Measurements from ENCODE around the gene CROCC2.
"Not testable (repeated sequence)": the region's sequence is repeated elsewhere in the genome, so short reads cannot be mapped to it uniquely, and the experiment has no call there.

Gene CROCC2

GRCh38 chr2:240967681-240968621, 61.8 kb downstream of the CROCC2 start:
- no peak for DNase-seq (ENCODE audit: low spot score)

- DNase-seq (ENCODE audit: low spot score) = no peak
These were observed 62.8 kb downstream of the CROCC2 start for GRCh38 chr2:240968731-240969624.

GRCh38 chr2:240970104-240970503, 64.0 kb downstream of the CROCC2 start:
- DNase-seq (ENCODE audit: low spot score) = no peak

- DNase-seq (ENCODE audit: low spot score) = no peak
These were observed 64.7 kb downstream of the CROCC2 start for GRCh38 chr2:240970816-240971215.

DNA sequence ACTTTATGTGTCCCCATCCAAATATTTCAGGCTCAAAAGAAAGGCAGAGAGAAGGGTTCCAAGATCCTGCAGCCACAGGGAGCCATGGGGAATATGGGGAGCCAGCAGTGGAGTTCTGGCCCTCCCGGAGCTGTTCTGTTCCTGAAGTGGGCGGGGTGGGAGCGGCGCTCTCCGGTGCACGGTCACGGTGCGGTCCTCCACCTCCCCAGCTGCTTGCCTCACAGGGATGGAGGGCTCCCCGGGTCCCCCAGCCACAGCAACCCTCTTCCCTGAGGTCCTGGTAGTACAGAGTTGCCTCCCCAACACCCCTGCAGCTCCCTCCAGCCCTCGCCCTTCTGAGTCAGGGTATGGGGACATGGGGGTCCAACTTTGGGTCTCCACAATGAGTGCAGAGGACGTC, 66.1 kb downstream of the CROCC2 start:
- no peak for DNase-seq (ENCODE audit: low spot score)

GRCh38 chr2:240972636-240973521, 66.7 kb downstream of the CROCC2 start:
- DNase-seq (ENCODE audit: low spot score) = no peak

GRCh38 chr2:240974771-240975572, 68.8 kb downstream of the CROCC2 start:
- DNase-seq (ENCODE audit: low spot score) = no peak

DNA sequence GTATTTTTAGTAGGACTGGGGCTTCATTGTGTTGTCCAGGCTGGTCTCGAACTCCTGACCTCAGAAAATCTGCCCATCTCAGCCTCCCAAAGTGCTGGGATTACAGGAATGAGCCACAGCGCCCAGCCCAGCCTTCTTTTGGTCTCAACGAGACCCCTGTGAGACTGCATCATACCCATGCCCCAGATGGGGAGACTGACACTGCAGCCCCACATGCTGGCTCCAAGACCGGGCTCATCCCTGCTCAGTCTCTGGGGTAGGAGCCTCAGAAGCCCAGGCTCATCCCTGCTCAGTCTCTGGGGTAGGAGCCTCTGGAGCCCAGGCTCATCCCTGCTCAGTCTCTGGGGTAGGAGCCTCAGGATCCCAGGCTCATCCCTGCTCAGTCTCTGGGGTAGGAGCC, 69.8 kb downstream of the CROCC2 start:
- DNase-seq (ENCODE audit: low spot score) = not testable (repeated sequence)

GRCh38 chr2:240981280-240981679, 75.1 kb downstream of the CROCC2 start:
- no peak for DNase-seq (ENCODE audit: low spot score)

DNA sequence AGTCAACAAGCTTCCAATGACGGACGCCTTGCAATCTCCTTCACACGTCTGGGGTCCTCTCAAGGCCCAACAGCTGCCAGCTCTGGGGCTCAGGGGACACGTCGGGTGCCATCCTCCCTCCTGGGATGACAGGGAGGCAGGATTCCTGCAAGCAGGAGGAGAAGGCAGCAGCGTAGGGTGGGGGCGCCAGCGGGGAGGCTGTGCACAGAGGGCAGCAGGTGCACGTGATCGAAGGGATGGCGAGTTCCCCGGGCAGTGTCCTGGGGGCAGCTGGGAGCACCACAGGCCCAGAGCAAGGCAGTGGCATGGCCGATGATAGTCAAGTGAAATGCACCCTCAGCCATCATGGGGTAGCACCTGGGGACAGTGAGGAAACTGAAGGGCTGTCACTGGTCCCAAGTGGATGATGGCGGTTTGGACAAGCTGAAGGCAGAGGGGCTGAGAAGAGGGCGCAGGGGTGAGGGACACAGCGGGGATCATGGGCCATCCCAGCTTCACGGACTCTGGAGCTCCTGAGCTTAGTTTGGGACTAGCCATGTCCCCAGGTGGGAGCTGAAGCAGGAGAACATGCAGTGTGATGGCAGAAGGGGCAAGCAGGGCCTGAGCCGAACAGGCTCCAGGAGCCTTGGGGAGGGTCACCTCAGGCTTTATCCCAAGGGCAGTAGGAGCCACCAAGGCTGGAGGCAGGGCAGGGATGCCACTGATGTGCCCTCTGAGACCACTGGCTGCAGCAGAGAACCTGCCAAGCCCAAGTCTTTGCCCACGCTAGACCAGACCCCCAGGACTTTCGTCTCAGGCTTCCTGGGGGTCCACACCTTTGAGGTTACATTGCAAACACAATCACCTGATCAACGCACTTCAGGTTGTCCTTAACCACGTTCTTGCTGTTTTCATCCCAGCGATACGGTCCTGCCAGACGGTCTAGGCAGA, 76.0 kb downstream of the CROCC2 start:
- DNase-seq (ENCODE audit: low spot score) = no peak

DNA sequence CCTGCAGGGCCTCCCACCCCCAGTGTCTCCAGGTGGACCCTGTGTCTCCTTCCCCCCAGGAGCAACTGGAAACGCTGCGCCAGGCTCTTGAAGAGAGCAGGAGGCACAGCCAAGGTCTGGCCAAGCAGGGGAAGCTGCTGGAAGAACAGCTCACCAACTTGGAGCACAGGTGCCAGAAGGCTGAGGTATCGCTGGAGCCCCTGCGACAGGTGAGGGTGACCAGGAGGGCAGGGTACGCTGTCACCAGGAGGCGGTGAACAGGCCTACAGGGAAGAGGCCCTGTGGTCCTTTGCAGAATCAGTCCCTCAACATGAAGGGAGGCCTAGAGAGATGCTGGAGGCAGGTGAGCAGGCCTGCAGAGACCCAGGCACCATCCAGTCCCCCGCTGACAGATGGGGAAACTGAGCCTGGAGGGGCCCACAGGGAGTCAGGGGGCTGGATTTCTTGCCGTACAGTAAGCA, 76.7 kb downstream of the CROCC2 start:
- no peak for DNase-seq (ENCODE audit: low spot score)

GRCh38 chr2:240983361-240983995, 77.3 kb downstream of the CROCC2 start:
- no peak for DNase-seq (ENCODE audit: low spot score)

DNA sequence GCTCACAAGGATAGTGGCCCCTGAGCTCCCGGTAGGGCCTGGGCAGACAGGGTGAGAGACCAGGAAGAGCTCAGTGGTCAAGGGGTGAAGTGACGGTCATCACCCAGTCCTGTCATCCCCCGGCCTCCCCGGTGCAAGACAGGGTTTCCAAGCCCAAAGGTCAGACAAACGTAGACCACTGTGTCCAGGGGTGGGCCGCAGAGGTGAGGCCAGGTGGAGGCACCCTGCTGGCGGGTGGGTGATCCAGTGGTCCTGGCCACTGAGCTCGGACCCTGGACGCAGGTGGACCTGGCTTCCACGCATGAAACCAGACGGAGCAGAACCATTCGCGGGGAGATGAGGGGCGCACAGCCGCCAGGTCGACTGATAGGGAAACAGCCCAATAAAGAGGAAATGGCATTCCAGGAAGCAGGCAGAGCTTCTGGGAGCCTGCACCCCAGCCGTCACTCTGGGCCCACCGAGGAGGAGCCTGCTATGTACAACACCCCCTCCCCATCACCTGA, 77.9 kb downstream of the CROCC2 start:
- no peak for DNase-seq (ENCODE audit: low spot score)

DNA sequence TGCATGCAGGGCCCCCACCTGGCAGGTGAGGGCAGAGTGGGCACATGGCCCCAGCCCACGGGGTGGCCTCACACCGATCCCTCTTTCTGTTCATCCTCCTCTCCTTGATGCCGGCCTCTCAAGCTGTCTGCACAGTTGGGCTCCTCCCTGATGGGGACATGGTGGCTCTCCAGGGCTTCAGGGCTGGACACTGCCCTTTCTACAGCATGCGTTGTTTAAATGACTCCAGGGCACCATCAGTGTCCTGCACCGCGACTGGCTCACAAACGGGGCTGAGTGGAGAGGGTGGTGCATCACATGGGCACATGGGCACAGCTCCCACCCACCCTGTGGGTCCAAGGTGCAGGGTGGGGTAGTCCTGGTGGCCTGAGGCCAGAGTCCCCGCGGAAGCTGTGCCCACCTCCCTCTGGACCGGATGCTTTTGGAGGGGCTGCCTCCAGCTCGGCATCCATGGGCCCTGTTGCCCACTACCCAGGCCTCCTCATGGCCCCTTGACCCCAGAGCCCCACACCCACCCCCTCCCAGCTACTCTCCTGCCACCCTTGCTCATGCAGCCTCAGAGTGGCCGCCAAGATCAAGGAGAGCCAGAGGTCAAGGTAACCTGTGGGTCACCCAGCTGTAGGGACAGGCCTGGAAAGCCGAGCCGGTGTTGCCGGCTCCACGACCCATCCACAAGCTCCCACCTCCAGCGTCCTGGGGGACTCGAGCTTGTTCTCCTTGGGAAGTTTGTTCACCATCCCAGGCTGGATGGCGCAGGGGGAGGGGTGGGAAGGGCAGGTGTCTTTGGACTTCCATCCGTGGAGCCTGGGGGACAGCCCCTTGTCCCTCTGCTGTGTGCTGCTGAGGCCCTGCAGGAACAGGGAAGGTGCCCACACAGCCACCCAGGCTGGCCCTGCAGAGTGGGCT, 80.0 kb downstream of the CROCC2 start:
- no peak for DNase-seq (ENCODE audit: low spot score)

DNA sequence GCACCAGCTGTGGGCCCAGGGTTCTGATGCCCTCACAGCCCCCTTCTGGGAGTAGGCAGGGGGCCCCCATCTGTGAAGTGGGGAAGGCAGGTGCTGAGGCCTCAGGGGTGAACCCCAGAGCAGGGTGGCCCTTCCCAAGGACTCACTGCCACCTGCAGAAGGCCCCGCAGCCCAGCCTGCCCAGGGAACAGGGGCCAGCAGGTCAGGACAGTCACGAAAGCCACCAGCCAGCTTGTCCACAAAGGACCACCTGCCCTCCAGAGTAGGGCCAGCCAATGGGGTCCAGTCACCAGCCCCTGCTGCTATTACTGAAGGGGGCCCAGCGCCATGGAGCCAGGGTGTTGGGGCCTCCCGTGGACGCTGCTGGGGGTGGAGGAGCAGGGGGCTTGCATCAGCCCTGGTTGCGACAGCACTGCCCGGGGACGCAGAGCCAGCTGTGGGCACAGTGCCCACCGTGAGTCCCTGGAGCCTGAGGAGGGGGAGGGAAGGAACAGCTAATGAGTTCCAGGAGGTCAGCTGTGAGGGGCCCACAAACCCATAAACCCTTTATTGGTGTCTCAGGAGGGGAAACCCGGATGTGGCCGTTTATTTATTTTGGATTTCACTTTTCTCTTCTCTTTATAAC, 80.8 kb downstream of the CROCC2 start:
- DNase-seq (ENCODE audit: low spot score) = no peak

GRCh38 chr2:240987588-240987987, 81.5 kb downstream of the CROCC2 start:
- DNase-seq (ENCODE audit: low spot score) = no peak

DNA sequence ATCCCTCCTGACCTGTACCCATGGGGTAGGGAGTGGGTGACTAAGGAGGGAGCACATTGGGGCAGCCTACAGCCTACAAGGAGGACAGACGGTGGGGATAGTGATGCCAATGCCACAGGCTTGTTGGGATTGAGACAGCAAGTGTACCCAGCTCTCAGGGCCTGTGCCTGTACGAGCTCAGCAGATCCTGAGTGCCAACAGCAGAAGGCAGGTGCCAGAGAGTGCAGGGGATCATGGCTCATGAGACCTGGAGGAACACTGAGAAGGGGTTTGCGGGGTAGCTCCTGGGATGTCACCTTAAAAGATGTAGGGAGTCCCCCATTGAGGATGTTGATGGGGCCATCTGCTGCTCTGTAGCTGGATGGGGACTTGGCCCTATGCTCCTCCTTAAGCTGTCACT, 82.0 kb downstream of the CROCC2 start:
- no peak for DNase-seq (ENCODE audit: low spot score)

Measured in NAMALWA (cell line).